ENCODE data around the gene FEZ2.

DNA sequence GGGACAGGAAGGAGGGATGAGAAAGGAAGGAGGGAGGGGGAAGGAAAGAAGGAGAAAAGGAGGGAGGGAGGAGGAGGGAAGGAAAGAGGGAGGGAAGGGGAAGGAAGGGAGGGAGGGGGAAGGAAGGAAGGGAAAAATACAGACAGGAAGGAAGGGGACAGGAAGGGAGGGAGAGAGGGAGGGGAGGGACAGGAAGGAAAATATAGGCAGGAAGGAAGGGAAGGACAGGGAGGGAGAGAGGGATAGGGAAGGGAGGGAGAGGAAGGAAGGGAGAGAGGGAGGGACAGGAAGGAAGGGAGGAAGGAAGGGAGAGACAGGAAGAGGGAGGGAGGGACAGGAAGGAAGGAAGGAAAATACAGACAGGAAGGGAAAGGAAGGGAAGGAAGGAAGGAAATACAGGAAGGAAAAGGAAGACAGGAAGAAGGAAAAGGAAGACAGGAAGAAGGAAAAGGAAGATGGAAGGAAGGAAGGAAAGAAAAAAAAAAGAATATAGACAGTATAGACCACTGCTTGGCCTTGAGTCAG, 63.6 kb downstream of the FEZ2 start:
- TF ChIP-seq MYC (IDR thresholded peaks at IDR 0.05; ENCODE audit: insufficient read depth, insufficient read length, insufficient replicate concordance, low read length, severe bottlenecking): no peak
- TF ChIP-seq, protein P1, sequence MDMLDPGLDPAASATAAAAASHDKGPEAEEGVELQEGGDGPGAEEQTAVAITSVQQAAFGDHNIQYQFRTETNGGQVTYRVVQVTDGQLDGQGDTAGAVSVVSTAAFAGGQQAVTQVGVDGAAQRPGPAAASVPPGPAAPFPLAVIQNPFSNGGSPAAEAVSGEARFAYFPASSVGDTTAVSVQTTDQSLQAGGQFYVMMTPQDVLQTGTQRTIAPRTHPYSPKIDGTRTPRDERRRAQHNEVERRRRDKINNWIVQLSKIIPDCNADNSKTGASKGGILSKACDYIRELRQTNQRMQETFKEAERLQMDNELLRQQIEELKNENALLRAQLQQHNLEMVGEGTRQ (IDR thresholded peaks at IDR 0.05; ENCODE audit: borderline replicate concordance, low read depth, low read length): no peak
- TF ChIP-seq, protein P2, sequence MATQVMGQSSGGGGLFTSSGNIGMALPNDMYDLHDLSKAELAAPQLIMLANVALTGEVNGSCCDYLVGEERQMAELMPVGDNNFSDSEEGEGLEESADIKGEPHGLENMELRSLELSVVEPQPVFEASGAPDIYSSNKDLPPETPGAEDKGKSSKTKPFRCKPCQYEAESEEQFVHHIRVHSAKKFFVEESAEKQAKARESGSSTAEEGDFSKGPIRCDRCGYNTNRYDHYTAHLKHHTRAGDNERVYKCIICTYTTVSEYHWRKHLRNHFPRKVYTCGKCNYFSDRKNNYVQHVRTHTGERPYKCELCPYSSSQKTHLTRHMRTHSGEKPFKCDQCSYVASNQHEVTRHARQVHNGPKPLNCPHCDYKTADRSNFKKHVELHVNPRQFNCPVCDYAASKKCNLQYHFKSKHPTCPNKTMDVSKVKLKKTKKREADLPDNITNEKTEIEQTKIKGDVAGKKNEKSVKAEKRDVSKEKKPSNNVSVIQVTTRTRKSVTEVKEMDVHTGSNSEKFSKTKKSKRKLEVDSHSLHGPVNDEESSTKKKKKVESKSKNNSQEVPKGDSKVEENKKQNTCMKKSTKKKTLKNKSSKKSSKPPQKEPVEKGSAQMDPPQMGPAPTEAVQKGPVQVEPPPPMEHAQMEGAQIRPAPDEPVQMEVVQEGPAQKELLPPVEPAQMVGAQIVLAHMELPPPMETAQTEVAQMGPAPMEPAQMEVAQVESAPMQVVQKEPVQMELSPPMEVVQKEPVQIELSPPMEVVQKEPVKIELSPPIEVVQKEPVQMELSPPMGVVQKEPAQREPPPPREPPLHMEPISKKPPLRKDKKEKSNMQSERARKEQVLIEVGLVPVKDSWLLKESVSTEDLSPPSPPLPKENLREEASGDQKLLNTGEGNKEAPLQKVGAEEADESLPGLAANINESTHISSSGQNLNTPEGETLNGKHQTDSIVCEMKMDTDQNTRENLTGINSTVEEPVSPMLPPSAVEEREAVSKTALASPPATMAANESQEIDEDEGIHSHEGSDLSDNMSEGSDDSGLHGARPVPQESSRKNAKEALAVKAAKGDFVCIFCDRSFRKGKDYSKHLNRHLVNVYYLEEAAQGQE (IDR thresholded peaks at IDR 0.05; ENCODE audit: low read depth, low read length): no peak
- TF ChIP-seq, protein P3, sequence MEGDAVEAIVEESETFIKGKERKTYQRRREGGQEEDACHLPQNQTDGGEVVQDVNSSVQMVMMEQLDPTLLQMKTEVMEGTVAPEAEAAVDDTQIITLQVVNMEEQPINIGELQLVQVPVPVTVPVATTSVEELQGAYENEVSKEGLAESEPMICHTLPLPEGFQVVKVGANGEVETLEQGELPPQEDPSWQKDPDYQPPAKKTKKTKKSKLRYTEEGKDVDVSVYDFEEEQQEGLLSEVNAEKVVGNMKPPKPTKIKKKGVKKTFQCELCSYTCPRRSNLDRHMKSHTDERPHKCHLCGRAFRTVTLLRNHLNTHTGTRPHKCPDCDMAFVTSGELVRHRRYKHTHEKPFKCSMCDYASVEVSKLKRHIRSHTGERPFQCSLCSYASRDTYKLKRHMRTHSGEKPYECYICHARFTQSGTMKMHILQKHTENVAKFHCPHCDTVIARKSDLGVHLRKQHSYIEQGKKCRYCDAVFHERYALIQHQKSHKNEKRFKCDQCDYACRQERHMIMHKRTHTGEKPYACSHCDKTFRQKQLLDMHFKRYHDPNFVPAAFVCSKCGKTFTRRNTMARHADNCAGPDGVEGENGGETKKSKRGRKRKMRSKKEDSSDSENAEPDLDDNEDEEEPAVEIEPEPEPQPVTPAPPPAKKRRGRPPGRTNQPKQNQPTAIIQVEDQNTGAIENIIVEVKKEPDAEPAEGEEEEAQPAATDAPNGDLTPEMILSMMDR (IDR thresholded peaks at IDR 0.05 in 2 of 3, conservative IDR thresholded peaks at IDR 0.05 in 1 of 3; ENCODE audit: control insufficient read depth in 2 of 3, extremely low read depth in 1 of 3, insufficient read depth in 1 of 3, low read depth in 3 of 3, low read length in 3 of 3): no peak
- no peak for TF ChIP-seq EZH2 (IDR thresholded peaks at IDR 0.05; ENCODE audit: borderline replicate concordance, control insufficient read depth, low read depth, low read length)
- TF ChIP-seq, protein P4, sequence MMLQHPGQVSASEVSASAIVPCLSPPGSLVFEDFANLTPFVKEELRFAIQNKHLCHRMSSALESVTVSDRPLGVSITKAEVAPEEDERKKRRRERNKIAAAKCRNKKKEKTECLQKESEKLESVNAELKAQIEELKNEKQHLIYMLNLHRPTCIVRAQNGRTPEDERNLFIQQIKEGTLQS (IDR thresholded peaks at IDR 0.05; ENCODE audit: borderline replicate concordance, extremely low read depth, low read depth, low read length): no peak
- TF ChIP-seq DPF2 (IDR thresholded peaks at IDR 0.05): no peak
- no peak for TF ChIP-seq TCF12 (IDR thresholded peaks at IDR 0.05; ENCODE audit: low read depth, low read length)
- no peak for TF ChIP-seq POLR2AphosphoS2 (IDR thresholded peaks at IDR 0.05; ENCODE audit: low read depth, low read length)
- TF ChIP-seq ESRRA (IDR thresholded peaks at IDR 0.05; ENCODE audit: low read length): no peak
- no peak for TF ChIP-seq EP300 (IDR thresholded peaks at IDR 0.05; ENCODE audit: borderline replicate concordance in 1 of 2, control insufficient read depth in 1 of 2, low read depth in 2 of 2, low read length in 2 of 2)
- TF ChIP-seq LARP7 (IDR thresholded peaks at IDR 0.05): no peak

Data from GM12878 (cell line).